Activated CD4-positive, alpha-beta T cell treated with anti-CD3 and anti-CD28 coated beads, Interleukin-2, amount 50 U/mL, for 1 hour (primary cell): ENCODE data around the gene SYCP3.

ENCODE experiments used
- DNase-seq: peaks from one replicate; pipeline ENCODE4 v3.0.0-alpha.2; 2020

The SYCP3 gene

GRCh38 chr12:101738920-101739665 is at the start of gene SYCP3:
Gene SYCP3, minus strand, starts transcription at chr12:101739462. Its CDS starts 1,527 bp downstream, at chr12:101737935.
- no peak for DNase-seq

- DNase-seq: no peak
Measured at GRCh38 chr12:101785671-101786070, 46.4 kb upstream of the SYCP3 start.

DNA sequence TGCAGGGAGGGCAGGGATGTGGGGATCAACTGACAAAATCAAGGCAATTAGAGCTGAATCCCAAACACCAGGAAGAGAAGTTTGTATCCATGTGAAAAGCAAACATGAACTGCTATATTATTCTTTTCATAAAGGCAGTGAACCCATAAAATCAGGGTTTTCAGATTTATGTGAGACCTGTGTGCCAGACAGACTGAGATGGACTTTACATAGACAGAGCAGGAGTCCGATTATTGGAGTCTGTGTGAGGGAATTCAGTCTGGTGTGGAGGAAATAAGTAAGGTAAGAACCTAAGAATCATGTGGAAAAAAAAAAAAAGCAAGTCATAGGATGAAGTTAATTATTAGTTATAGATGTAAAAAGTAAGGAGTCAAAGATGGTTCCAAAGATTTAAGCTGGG is 45.1 kb upstream of the SYCP3 start:
- no peak for DNase-seq

DNA sequence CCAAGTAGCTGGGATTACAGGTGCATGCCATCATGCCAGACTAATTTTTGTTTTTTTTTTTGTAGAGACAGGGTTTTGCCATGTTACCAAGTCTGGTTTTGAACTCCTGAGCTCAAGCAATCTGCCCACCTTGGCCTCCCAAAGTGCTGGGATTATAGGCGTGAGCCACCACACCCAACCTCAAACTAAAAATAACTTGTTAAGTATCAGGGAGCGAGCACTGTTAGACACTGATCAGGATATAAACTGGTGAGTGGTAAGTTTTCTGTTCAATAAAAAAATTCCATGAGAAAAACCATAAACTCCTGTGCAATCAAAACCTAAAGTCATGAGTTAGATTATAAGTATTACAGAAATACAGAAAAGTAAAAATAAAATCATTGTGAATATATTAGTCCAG is 44.6 kb upstream of the SYCP3 start:
- DNase-seq: no peak

- DNase-seq: no peak
Measured at GRCh38 chr12:101783150-101783549, 43.9 kb upstream of the SYCP3 start.

DNA sequence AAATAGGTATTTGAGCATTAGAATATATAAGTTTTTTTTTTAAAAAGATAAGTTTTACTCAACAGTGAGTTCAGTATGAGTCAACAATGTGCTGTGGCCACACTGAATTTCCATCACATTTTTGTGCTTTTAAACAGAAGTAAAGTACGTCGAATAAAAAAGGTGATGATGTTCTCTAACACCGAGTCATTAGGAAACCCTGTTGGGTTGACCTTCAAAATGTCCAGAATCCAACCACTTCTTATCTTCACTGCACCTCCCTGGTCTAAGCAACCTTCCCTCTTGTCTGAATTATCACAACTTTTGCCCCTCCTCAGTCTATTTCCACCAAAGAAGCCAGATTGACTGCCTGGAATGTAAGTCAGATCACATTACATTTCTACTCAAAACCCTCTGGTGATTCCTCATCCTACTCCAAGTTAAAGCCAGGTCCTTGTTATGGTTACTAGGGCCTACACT is 43.0 kb upstream of the SYCP3 start:
- DNase-seq: no peak

DNA sequence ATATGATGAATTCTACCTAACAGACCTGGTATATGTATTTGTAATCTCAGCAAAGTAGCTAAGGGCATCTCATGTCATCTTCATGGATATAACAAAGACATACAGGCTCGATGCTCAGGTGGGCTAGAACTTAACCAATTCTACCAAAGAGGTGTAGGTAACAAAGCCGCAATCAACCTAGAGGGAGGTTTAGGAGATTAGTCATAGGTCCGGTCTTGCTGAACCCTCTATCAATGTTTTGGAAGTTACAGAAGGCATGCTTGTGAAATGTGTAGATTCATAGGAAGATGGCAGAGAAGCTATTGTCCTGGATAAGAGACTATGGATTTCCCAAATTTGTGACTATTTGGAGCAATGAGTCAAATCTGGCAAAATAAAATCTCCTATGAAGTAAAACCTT is 42.6 kb upstream of the SYCP3 start:
- no peak for DNase-seq

DNA sequence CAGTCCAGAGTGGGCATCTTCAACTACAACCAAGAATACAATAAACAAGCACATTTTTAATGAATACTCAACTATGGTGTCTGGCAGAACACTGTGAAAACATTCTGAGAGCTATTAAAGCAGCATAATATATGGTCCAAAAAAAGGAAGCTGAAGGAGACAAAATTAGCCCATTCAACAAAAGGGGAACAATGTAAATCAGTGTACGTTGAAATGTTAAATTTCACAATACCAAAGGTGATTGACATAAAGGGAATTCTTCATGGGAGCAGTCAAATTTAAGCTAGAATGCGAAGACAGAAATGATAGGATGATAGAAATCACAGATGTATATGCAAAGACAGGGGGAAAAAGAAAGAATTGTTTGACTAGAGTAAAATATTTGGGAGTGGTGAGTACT is 41.3 kb upstream of the SYCP3 start:
- no peak for DNase-seq

DNA sequence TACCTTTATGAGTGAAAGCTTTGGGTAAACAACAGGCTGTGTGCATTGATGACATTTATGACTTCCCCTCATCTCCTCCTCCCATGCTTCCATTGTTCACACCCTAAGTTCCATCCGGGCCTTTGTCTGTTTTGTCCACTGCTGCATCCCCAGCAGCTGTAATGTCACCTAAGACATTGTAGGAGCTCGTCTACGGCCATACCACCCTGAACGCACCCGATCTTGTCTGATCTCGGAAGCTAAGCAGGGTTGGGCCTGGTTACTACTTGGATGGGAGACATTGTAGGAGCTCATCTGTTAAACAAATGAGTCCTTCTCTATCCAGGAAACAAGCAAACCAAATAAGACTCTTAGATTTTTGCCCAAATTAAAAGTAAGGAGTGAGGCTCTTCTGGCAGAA is 40.4 kb upstream of the SYCP3 start:
- DNase-seq: no peak

GRCh38 chr12:101779200-101779599 is 39.9 kb upstream of the SYCP3 start:
- no peak for DNase-seq

DNA sequence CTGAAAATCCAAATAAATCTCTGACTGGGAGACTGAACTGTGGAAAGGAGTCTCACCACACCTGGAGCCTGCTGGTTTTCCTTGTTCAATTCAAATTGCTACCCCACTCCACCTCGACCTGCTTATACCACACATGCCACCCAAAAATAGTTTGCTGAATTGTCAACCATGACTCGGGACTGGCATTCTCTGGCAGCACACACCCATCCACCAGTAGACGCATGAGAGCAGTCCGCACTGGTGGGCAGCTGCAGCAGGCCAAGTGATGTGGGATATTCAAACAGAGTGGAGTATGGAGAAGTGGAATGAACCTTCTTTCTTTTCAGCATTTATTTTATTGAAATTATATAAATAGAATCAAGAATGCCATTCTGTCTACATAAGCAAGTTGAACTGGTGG is 38.7 kb upstream of the SYCP3 start:
- no peak for DNase-seq

DNA sequence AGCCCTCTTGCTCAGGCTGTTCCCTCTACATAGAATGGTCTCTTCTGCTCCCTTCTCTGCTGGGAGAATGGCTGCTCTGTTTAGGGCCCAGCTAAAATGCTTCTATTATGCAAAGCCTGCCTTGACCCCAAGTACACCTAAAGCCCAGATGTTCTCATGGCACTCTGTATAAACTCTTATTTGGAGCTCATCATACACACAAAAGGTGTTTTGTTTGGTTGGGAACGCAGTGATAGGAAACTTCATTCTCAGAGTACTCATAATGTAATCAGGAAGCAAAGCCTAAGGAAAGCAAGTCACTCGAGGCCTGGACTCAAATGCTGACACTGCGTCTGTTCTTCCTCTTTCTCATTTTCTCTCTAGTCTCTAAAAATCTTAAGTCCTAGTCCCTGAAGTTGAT is 38.2 kb upstream of the SYCP3 start:
- no peak for DNase-seq

DNA sequence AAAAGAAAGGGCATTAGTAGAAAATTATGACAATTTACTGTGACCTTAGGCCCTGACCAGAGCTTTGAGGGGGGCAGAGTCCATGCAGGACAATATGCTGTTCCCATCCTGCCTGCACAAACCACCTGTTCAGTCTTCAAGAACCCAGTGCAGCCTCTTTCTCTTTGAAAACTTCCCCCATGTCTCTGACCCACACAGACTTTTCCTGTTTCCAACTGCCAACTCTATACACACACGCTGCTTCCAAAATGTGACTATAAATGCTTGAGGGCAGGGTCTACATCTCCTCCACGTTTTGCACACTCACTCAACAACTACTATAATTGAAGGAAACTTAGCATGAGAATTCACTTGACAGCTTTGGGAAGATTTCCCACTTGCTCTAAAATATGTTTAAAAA is 36.6 kb upstream of the SYCP3 start:
- DNase-seq: no peak

- peak; percentile 65 for DNase-seq
Measured at GRCh38 chr12:101773650-101774162, 34.4 kb upstream of the SYCP3 start.

DNA sequence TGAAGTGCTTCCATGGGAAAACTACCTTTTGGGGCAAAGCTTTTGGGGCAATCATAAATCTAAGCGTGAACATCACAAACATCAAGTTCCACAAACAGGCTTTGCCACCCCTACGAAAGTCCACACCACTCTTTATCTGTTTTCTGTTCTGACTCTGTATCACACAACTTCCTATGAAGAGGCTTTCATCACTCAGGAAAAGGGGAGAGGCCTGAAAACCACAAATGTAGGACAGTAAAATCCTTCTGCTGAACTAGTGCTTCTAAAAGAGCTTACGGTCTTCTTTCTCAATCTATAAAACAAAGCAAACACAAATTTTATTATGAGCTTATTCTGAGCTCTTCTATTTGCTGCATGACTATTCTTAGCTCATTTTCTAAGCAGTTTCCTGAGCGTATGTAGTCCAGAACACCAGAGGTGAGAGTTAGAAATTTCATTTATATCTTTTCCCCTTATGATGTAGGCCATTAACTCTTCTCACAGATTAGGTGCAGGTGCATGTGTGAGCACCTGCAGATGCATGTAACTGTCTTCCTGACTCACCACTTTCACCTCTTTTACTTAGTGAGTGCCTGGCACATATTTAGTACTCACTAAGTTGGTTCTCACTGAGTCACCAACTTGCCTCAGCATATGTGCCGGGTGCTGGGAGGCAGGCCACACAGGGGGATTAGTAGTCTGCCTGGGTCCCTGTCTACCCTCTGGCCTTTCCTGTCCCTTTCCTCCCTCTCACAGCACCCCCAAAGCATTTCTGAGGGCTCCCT is 32.9 kb upstream of the SYCP3 start:
- DNase-seq: no peak

DNA sequence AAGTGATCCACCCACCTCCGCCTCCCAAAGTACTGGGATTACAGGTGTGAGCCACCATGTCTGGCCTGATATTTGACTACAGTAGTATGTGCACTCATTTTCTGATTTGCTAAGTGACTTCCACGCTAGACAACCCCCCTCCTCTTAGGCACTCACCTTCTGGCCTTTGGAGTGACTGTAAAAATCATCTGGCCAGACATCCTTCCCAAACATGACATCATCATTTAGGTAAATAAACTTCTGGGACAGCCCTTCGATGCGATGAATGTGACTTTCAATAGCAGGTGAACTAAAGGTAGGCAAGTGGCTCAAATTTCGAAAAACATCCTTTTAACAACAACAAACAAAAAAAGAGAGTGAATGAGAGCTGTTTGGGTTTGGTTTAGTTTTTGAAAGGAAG is 30.6 kb upstream of the SYCP3 start:
- DNase-seq: no peak

DNA sequence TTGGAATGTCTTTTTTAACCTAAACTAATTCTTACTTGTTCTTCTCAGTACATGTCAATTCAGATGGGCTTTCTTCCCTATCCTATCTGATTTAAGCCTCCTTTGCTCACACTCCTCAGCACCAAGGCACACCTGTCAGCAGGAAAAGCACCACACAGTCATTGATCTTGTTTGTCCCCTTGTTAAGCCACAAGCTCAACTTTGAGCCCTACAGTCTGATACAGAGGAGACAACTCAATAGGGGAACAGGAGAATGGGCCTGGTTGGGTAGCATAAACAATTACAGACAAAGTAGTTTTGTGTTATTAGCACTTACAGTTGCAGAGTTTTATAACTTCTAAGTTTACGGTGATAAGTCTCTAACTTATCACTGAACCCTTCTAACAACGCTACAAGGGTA is 29.5 kb upstream of the SYCP3 start:
- DNase-seq: no peak

DNA sequence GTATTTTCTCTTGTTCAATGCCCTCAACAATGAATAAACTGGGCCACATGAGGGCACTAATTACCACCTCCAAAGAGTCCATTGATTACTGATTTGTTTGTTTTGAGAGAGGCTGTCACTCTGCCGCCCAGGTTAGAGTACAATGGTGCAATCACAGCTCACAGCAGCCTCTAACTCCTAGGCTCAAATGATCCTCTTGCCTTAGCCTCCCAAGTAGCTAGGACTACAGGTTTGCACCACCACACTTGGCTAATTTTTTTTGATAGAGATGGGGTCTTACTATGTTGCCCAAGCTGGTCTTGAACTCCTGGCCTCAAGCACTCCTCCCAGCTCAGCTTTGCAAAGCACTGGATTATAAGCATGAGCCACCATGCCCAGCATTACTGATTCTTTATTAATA is 28.3 kb upstream of the SYCP3 start:
- no peak for DNase-seq

- no peak for DNase-seq
Measured at GRCh38 chr12:101764051-101764792, 25.0 kb upstream of the SYCP3 start.

DNA sequence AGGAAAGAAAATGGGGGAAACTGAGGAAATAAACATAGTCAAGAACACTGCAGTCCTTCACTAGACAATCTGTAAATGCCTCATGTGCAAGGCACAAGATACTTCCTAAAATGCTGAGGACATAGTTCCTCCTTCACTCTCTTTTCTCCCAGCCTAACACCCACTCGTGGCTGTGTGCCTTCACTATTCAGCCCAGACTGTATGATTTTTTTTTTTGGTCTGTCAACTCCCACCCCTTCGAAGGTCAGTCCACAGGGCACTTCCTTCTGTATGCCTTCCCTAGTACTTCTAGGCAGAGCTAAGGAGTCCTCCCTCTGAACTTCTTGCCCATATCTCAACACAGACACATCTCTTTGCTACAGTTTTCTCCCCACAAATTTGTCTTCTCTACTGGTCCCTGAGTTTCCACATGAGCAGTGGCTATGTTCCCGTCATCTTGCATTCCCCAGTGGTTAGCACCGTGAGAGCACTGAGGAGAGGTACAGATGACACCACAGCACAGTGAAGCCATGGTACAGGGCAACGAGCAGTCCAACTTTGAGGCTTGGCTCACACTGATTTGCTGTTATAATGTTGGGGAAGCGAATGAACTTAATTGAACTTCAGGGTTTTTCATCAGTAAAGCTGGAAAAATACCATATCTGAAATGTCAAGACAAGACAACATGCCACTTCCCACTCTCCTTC is 24.1 kb upstream of the SYCP3 start:
- no peak for DNase-seq

DNA sequence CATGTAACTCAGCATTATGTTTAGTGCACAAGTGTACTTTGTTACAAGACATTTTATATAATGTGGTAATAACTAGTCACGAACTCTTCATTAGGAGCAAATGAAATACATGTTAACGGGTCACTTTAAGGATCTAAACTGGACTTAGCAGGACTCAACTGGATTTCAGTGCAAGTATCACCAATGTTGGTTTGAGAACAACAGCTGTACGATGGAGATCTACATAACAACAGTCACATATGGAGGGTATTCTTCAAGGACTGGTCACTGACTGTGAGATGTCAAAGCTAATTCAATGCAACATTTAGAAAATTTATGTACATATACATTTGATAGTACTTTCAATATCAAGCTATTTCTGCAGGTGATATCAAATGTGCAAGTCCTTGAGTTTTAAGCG is 22.5 kb upstream of the SYCP3 start:
- no peak for DNase-seq

- DNase-seq: no peak
Measured at GRCh38 chr12:101761350-101761749, 22.1 kb upstream of the SYCP3 start.
